K562 (cell line): ENCODE measurements around the gene MACROD2.

Experiments used
- BDP1 ChIP-seq: IDR thresholded peaks from 3 replicates; pipeline ENCODE4 v1.6.1; 2011; ENCODE audit not compliant: insufficient read length, insufficient read depth
- FOXM1 ChIP-seq, 2 experiments: fragments of 450-650 bp in 1 of 2; sonication (generic) in 1 of 2; formaldehyde crosslinking in 1 of 2; IDR thresholded peaks; 2 replicates each; pipeline versions ENCODE4 v1.6.1 to v1.9.0; 2017 to 2022; ENCODE audit warnings: low read depth in 2 of 2, mild to moderate bottlenecking in 2 of 2, missing genetic modification reagents in 1 of 2, moderate library complexity in 1 of 2
- NFRKB ChIP-seq: fragments of 450-650 bp; IDR thresholded peaks from 2 replicates; pipeline ENCODE4 v1.6.1; 2016; ENCODE audit warnings: low read depth
- POLR2A ChIP-seq: fragments of 450-650 bp; conservative IDR thresholded peaks from 2 replicates; pipeline ENCODE4 v1.6.1; 2016
- TSHZ1 ChIP-seq: fragments of 250-450 bp; sonication (Bioruptor Pico); IDR thresholded peaks from 2 replicates; pipeline ENCODE4 v1.4.0; 2020; ENCODE audit warnings: mild to moderate bottlenecking, moderate library complexity

DNA sequence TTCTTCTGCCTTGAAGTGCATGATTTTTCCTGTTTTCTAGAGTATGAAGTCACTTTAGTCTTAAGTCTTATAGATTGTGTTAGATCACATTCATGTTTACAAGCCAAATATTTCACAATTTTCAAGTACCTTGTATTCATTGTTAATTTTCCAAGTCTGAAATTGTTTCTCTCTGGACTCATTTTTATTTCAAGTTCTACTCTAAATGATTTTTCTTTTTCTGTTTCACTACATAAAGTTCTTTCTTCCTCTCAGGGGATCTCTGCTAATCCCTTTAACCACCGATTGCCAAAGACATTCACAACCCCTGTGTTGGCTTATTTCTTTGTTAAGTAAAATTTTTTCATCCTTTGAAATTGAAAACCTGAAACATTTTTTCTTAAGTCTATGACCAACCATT, 1772.3 kb downstream of the MACROD2 start:
- TF ChIP-seq POLR2A (no peak), BDP1 (no peak), TSHZ1 (CRISPR knock-in tag) (no peak), FOXM1 (IDR thresholded peaks at IDR 0.05; ENCODE audit: low read depth) (no peak), FOXM1 (CRISPR knock-in tag; IDR thresholded peaks at IDR 0.05; ENCODE audit: low read depth) (no peak), NFRKB (no peak)
